Endothelial cell of umbilical vein (primary cell): ENCODE measurements around the gene PGBD5.

Experiments
- CTCF ChIP-seq, 2 donors: IDR thresholded peaks; 1 replicate in 1 of 2; 2 replicates in 1 of 2; pipeline ENCODE4 v1.5.1; 2011; ENCODE audit warnings: low read length in 2 of 2, mild to moderate bottlenecking in 2 of 2, moderate library complexity in 2 of 2, control low read depth in 1 of 2, inconsistent platforms in 1 of 2, low read depth in 1 of 2; ENCODE audit not compliant: insufficient read depth in 1 of 2; ENCODE audit errors: extremely low read depth in 1 of 2
- EZH2 ChIP-seq: IDR thresholded peaks from 2 replicates; pipeline ENCODE4 v1.6.1; 2012; ENCODE audit warnings: borderline replicate concordance, low read depth, mild to moderate bottlenecking, moderate library complexity, low read length, inconsistent platforms; ENCODE audit not compliant: severe bottlenecking
- JUN ChIP-seq: IDR thresholded peaks from 2 replicates; pipeline ENCODE4 v1.6.1; 2011; ENCODE audit warnings: borderline replicate concordance, low read depth; ENCODE audit not compliant: insufficient read length, insufficient read depth
- MAX ChIP-seq: IDR thresholded peaks from 2 replicates; pipeline ENCODE4 v1.6.1; 2011; ENCODE audit not compliant: insufficient read depth, insufficient read length
- MYC ChIP-seq: IDR thresholded peaks from one replicate; pipeline ENCODE4 v1.6.1; 2011; ENCODE audit warnings: mild to moderate bottlenecking, low read depth, low read length
- POLR2A ChIP-seq: IDR thresholded peaks from 2 replicates; pipeline ENCODE4 v1.6.1; 2012; ENCODE audit warnings: low read depth, mild to moderate bottlenecking, control low read depth, low read length
- POLR2AphosphoS5 ChIP-seq: IDR thresholded peaks from 2 replicates; pipeline ENCODE4 v1.6.1; 2012; ENCODE audit warnings: low read depth, mild to moderate bottlenecking, control low read depth, low read length, moderate library complexity; ENCODE audit not compliant: insufficient read depth

DNA sequence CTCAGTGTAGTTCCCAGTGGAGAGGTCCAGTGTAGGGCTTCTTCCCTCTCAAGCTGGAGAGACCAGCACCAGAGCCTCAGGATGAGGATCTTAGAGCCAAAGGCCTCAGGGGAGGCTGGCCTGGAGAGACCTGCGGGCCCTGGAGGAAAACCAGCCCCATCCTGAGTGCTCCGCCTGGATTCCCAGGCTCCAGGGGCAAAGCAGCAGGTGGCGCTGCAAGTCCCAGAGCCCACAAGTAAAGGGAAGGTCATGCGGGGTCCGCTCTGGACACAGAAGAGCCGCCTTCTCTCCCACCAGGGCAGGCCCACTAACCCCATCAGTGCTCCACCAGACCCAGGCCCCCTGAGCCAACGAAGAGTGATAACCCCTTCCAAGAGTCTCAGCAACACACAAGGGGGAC, 22.7 kb downstream of the PGBD5 start:
- TF ChIP-seq CTCF (IDR thresholded peaks at IDR 0.05; ENCODE audit: extremely low read depth in 1 of 2, insufficient read depth in 1 of 2, low read depth in 1 of 2, low read length in 2 of 2): no peak
- TF ChIP-seq JUN: no peak
- no peak for TF ChIP-seq MAX
- TF ChIP-seq POLR2A: no peak
- TF ChIP-seq POLR2AphosphoS5: no peak
- no peak for TF ChIP-seq EZH2
- no peak for TF ChIP-seq MYC
